Nasal cavity respiratory epithelium epithelial cell of viscerocranial mucosa (primary cell): Measurements from ENCODE around the gene CD38. TPM values are rescaled to one million over a fixed set of nuclear protein-coding genes. Genes with fewer than 3 reads are reported as not detected.

Source experiments
- total RNA-seq: library from RNA; depleted of rRNA; stranded (reverse); fragments of >200 nt; gene quantifications from 2 replicates; pipeline ENCODE4 v1.2.3, GENCODE V29; 2014

Gene CD38
- 0.14 TPM in 1 of 2 replicates, not detected in the other for total RNA-seq

DNA sequence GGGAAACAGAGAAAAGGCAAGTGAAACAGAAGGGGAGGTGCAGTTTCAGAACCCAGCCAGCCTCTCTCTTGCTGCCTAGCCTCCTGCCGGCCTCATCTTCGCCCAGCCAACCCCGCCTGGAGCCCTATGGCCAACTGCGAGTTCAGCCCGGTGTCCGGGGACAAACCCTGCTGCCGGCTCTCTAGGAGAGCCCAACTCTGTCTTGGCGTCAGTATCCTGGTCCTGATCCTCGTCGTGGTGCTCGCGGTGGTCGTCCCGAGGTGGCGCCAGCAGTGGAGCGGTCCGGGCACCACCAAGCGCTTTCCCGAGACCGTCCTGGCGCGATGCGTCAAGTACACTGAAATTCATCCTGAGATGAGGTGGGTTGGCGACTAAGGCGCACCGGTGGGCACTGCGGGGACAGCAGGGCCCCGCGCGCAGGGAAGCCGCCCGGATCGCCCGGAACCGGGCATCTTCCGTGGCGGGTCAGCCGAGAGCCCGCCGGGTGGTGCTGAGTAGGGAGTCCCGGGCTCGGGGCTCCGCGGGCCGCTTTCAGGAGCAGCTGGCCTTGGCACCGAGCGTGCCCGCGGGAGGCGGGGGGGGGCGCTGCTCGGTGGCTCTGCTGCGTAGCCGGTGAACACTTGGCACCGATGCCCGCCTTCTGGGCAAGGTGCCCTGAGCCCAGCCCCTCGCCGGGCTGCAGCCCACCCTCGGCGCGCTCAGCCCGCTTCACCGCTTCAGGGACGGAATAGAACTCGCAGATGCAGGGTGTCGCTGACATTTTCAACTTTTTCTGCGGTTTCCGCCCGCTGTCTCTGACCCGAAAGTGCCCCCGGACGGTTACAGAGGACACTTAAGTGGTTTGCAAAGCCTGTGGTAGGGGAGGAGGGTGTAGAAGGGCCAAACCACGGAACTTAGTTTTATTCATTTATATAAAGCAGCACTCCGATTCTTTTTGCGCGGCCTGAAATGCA lies at the start of gene CD38:
Gene CD38 (plus strand): TSS at position 40 of the 953 bp plus-strand sequence. CDS start 87 bp downstream, at position 127.

Other genes with a start within 250 kb of the CD38 start
- gene FBXL5, start 123.0 kb upstream of the CD38 start, total RNA-seq: 103 and 154 TPM in 2 replicates
- 20.2 and 28.7 TPM in 2 replicates for gene FAM200B, start 96.5 kb upstream of the CD38 start, total RNA-seq
- gene BST1, start 75.3 kb upstream of the CD38 start, total RNA-seq: 0.14 and 0.68 TPM in 2 replicates
- 12.5 and 47.8 TPM in 2 replicates for gene FGFBP1, start 160.4 kb downstream of the CD38 start, total RNA-seq
- gene FGFBP2, start 184.8 kb downstream of the CD38 start, total RNA-seq: not detected in 2 replicates